RPMI7951 (cell line): ENCODE data around the gene AKAP13. TPM values are rescaled to one million over a fixed set of nuclear protein-coding genes. Genes with fewer than 3 reads are reported as not detected.
A peak's percentile ranks its signal among the peaks of the same experiment; 100 is the strongest.

Source experiments
- DNase-seq: peaks from one replicate; pipeline ENCODE4 v3.0.0-alpha.2; 2012; ENCODE audit warnings: low read depth
- total RNA-seq: library from RNA; depleted of rRNA; stranded (reverse); fragments of >200 nt; shearing (Covaris generic); gene quantifications from 2 replicates; pipeline ENCODE4 v1.2.3, GENCODE V29; 2014

Gene AKAP13
- total RNA-seq, 1 experiment from 2014 or later, result 28.5 TPM

DNA sequence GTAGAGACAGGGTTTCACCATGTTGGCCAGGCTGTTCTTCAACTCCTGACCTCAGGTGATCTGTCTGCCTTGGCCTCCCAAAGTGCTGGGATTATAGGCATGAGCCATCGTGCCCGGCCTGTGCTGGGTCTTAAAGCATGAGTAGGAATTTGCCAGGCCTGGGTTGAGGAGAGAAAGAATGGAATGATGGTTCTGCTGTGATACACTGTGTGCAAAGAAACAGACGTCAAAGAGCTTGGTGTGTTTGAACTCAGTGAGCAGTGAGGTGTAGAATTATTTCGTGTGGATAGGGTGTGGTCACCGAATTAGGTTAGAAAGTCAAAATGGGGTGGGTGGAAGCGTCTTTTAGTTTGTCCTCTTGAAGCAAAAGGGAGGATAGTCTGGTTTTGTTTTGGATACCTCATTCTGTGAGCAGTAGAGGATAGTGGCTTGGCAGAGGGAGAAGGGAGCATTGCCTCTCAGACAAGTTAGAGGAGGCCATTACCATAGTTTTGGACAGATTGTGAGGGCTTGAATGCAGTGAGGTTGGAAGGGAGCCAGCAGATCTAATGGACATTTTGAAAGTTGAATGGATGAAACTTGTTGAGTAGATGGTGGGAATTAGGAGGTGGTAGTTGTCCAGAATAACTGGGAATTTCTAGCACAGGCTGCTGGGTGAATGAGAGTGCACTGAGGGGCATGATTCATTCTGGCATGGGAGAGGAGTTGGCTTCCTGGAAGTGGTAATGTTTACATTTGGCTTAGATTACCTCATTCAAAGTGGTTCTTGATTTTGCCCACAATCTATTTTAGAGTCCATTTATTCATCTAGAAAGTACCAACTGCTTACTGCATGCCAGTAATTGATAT is 27.2 kb downstream of the AKAP13 start:
- peak; percentile 87 for DNase-seq

DNA sequence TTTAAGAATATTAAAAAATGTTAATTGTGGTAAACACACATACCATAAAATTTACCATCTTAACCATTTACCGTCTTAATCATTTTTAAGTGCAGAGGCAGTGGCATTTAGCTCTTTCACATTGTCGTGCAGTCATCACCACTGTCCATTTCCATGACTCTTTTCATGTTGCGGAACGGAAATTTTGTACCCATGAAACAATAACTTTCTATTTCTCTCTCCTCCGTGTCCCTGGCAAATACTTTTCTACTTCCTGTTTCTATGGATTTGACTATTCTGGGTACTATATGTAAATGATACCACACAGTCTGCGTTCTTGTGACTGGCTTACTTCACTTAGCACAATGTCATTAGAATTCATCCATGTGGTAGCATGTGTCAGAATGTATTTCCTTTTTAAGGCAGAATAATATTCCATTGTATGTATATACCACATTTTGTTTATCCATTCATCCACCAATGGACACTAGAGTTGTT is 27.9 kb downstream of the AKAP13 start:
- no peak for DNase-seq

GRCh38 chr15:85412066-85412465 is 31.7 kb downstream of the AKAP13 start:
- DNase-seq, result peak; percentile 50

DNA sequence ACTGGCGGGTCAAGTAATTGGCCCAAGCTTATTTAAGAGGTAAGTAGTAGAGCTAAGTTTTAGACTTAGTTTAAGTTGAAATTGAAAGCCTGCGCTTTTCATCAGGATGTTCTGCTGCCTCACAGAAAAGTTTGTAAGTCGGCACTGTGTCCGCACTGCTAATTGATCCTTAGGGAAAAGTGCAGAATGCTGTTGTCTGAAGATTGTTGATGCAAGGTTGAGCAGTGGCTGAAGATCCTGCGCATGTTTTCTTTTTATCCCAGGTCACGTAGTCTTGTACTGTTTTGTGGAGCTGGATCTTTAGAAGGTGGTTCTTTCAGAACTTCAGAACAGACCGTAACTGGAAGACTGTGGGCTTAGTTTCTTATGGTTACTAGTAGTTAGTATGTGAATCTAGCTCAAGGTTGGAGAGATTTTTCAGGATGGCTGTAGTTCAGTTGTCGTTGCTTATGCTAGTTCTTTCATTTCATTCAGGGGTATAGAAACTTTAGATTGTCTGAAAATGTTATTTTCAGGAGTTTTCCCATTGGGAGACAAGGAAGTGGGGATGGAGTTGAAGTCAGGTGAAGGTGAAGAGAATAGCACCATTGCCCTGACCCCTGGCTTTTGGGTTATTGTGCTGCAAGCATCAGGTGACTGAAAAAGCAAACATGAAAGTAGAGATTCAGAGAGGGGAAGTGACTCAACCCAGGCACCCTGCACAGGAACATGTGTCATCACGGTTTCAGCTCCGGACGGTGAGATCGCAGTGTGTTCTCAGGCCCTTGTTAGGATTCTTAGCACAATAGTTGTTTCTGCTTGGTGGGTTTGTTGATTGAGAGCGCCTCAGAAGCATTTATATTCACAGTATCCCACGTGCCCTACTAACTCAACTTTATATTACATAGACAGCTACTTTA is 32.8 kb downstream of the AKAP13 start:
- peak; percentile 90 for DNase-seq

- DNase-seq, result no peak
These were observed 33.6 kb downstream of the AKAP13 start for GRCh38 chr15:85414037-85414436.

DNA sequence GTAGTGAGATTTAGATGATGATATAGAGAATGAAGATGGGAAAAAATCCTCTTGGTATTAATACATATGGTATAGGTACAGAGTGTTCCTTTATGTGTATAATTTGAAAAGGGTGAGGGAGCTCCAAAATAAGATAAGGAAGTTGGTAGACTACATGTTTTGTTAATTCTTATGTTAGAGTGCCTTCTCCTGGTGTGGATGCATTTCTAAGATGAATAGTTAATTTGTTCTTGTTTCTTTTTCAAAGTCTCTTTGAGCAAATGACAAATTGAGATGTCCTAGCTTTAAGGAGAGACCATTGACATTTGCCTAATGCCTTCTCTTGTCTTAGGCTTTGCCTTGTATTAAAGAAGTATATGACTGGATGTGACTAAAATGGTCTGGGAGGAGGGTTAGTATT is 34.1 kb downstream of the AKAP13 start:
- DNase-seq, result peak; percentile 34

DNA sequence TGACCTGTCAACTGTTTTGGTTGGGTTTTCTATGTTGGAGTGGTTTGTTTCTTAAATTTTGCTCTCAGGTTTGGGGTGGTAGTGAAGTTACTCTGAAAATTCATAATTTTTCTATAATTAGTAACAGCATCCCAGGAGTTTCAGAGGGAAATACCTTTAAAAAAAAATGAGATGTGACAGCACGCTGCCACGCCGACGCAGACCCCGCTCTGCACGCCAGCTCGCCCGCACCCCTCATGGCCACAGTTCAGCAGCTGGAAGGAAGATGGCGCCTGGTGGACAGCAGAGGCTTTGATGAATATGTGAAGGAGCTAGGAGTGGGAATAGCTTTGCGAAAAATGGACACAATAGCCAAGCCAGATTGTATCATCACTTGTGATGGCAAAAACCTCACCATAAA is 34.6 kb downstream of the AKAP13 start:
- no peak for DNase-seq

GRCh38 chr15:85415783-85416182 is 35.4 kb downstream of the AKAP13 start:
- DNase-seq, result no peak

DNA sequence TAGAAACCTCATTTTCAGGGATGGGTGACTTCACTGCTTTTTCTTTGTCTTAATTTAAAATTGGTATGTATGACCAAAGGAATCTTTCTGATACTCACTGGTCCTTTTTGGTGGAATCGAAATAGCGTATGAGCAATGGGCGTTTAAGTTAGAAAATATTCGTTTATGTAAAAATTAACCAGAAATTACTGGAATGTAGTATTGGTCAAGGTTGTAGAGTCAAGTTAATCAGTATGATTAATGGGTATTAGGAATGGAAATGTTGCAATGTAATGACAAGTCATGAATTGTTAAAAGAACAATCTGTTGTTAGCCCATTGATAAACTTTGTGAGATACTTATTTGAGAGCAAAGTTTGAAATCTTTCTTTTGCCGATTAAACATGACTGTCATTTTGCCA is 36.9 kb downstream of the AKAP13 start:
- no peak for DNase-seq

DNA sequence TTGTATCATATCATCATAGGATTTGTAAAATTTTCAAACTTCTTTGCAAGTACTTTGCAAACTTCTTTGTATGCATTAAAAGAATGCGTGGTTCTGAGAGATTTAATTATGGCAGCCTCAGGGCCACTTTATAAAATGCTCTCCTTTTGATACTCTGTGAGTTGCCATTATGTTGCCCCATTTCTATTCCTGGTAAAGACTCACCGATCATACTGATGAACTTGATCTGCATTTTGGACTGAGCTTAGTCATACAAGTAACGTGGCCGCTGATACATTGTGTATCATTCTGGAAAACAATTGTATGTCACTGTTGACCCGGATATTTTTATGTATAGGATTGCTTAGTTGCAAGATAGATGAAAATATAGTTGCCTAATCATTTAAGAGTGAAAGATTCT is 38.8 kb downstream of the AKAP13 start:
- DNase-seq, result peak; percentile 38

- DNase-seq, result peak; percentile 70
These were observed 40.9 kb downstream of the AKAP13 start for GRCh38 chr15:85421116-85421925.

- DNase-seq, result no peak
These were observed 42.2 kb downstream of the AKAP13 start for GRCh38 chr15:85422607-85423006.

DNA sequence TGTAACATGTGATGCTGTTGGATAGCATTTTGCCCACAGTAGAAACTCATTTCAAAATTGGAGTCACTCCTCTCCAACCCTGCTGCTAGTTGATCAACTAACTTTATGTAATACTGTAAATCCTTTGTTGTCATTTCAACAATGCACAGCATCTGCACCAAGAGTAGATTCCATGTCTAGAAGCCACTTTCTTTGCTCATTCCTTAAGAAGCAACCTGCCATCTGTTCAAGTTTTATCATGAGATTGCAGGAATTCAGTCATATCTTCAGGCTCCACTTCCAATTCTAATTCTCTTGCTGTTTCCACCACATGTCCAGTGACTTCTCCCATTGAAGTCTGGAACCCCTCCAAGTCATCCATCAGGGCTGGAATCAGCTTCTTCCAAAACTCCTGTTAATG is 42.9 kb downstream of the AKAP13 start:
- DNase-seq, result no peak

DNA sequence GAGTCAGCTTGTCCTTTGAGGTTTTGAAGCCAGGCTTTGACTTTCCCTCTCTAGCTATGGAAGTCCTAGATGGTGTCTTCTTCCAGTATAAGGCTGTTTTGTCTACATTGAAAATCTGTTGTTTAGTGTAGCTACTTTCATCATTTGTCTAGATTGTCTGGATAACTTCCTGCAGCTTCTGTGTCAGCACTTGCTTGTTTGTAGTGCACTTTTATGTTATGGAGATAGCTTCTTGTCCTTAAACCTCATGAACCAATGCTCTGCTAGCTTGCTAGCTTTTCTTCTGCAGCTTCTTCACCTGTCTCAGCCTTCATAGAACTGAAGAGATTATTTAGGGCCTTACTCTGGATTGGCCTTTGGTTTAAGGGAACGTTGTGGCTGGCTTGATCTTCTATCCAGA is 43.8 kb downstream of the AKAP13 start:
- no peak for DNase-seq

DNA sequence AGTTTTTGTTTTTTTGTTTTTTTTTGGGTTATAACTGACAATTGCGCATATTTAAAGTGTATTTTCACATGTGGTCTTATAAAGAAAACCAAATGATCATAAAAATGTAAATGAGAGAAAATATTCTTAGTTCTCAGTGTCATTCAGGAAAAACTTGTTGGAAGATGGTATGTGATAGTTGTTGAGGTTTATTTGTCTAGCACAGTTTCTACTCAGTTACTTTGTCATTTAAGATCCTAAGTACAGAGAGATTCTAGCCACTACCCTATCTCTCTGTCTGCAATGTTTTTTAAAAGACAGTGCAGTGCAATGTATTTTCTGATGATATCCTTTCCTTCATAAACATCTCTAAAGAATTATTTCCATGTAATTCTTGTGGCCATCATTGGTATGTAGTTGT is 46.1 kb downstream of the AKAP13 start:
- no peak for DNase-seq

GRCh38 chr15:85427286-85428028 is 47.1 kb downstream of the AKAP13 start:
- DNase-seq, result no peak

- DNase-seq, result no peak
These were observed 49.1 kb downstream of the AKAP13 start for GRCh38 chr15:85429522-85429921.

DNA sequence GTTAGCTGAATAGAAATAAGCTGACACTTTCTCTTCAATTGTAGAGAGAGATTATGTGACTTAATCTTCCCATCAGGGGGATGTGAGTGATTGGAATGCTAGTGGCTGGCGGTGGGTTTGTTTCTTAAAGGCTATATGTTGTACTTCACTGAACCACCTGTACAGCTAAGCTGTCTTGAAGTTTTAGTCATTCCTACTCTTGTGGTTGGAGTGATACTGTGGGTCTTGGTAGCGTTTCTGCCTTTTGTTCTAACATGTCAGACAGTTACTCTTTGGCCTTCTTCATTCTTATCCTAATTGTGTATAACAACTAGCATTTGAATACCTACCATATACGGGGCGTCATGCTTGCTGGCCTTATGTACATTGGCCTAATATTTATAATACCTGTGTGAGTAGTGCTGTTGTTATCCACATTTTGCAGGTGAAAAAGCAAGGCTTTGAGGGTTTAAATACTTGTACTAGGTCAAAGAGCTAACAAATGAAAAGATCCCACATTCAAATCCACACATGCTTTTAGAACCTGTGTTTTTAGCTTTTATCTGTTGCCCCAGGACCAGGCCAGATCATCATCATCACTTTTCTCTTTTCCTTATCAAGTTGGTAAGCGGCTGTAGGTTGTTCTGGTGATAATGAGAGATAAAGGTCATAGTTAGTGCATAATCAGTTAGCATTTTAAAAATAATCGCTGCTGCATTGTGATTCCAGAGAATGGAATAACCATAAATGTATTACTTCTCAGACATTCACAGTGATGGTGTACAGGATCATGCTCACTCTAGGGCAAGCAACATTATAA is 50.2 kb downstream of the AKAP13 start:
- no peak for DNase-seq

DNA sequence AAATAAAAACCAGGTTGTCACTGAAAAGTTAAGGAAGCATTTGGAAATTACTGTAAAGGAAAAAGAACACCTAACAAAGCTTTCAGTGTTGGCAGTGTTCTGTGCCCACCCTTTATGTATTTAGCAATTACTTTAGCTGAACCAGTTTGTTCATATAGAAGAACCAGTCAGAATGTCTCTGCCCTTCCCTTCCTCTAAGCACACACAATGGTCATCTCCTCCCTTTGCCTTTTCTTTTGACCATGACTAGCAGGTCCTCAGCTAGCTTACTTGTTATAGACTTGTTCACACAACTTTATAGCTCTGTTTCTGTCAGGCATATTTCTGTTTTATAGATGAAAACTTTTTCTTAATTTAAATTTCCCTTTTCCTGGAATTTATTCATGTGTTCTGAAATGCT is 59.6 kb downstream of the AKAP13 start:
- no peak for DNase-seq

- DNase-seq, result no peak
These were observed 60.0 kb downstream of the AKAP13 start for GRCh38 chr15:85440451-85440850.
